ENCODE results near the gene RBMS2. TPM values are rescaled to one million over a fixed set of nuclear protein-coding genes. Genes with fewer than 3 reads are reported as not detected.

Gene RBMS2
- total RNA-seq, 1 experiment from 2014 or later = 18.2 TPM

Other genes starting within 250 kb of the RBMS2 start
- 240 TPM for gene CS, start 221.5 kb upstream of the RBMS2 start, total RNA-seq (2021; ENCODE audit: unreplicated experiment)
- 115 TPM for gene CNPY2, start 205.8 kb upstream of the RBMS2 start, total RNA-seq (2021; ENCODE audit: unreplicated experiment)
- 71.9 TPM for gene PAN2, start 187.8 kb upstream of the RBMS2 start, total RNA-seq (2021; ENCODE audit: unreplicated experiment)
- 0.41 TPM for gene IL23A, start 182.9 kb upstream of the RBMS2 start, total RNA-seq (2021; ENCODE audit: unreplicated experiment)
- gene STAT2, start 161.7 kb upstream of the RBMS2 start, total RNA-seq (2021; ENCODE audit: unreplicated experiment) = 50.4 TPM
- 0.10 TPM for gene APOF, start 159.0 kb upstream of the RBMS2 start, total RNA-seq (2021; ENCODE audit: unreplicated experiment)
- gene TIMELESS, start 72.4 kb upstream of the RBMS2 start, total RNA-seq (2021; ENCODE audit: unreplicated experiment) = 46.2 TPM
- gene MIP, start 67.2 kb upstream of the RBMS2 start, total RNA-seq (2021; ENCODE audit: unreplicated experiment) = not detected
- 3.7 TPM for gene SPRYD4, start 53.2 kb upstream of the RBMS2 start, total RNA-seq (2021; ENCODE audit: unreplicated experiment)
- 1.3 TPM for gene GLS2, start 33.7 kb upstream of the RBMS2 start, total RNA-seq (2021; ENCODE audit: unreplicated experiment)
- gene BAZ2A, start 108.5 kb downstream of the RBMS2 start, total RNA-seq (2021; ENCODE audit: unreplicated experiment) = 131 TPM
- 999 TPM for gene ATP5F1B, start 124.2 kb downstream of the RBMS2 start, total RNA-seq (2021; ENCODE audit: unreplicated experiment)
- 339 TPM for gene PTGES3, start 166.5 kb downstream of the RBMS2 start, total RNA-seq (2021; ENCODE audit: unreplicated experiment)
- gene NACA, start 203.5 kb downstream of the RBMS2 start, total RNA-seq (2021; ENCODE audit: unreplicated experiment) = 716 TPM
- 25.0 TPM for gene PRIM1, start 230.5 kb downstream of the RBMS2 start, total RNA-seq (2021; ENCODE audit: unreplicated experiment)
- 1.7 TPM for gene HSD17B6, start 241.5 kb downstream of the RBMS2 start, total RNA-seq (2021; ENCODE audit: unreplicated experiment)

All from Panc1 (cell line).